ENCODE measurements around the gene SLC7A4. TPM values are rescaled to one million over a fixed set of nuclear protein-coding genes. Genes with fewer than 3 reads are reported as not detected.

Gene SLC7A4
- total RNA-seq, 1 donor from 2014 or later: 0.93 TPM

GRCh38 chr22:21013657-21014201, 18.6 kb downstream of the SLC7A4 start:
- DNase-seq (ENCODE audit: low read depth) (no peak), FAIRE-seq (no peak)
- Histone ChIP-seq H3K27ac (ENCODE audit: low read depth, low read length) (peak overlapping the region; percentile 10), H2AFZ (ENCODE audit: low read depth, low read length) (peak overlapping the region; percentile 86), H3K4me2 (ENCODE audit: low read length) (peak overlapping the region; percentile 88), H3K9me3 (ENCODE audit: insufficient read depth, low read depth, low read length) (no peaks in the 10 kb centered on the region), H3K4me3 (ENCODE audit: insufficient read depth, low read depth, low read length) (peak overlapping the region; percentile 57), H3K27me3 (ENCODE audit: insufficient read depth, low read length) (no peaks in the 10 kb centered on the region), H3K9ac (ENCODE audit: low read length) (peak overlapping the region; percentile 69), H3K4me1 (ENCODE audit: insufficient read depth, low read length) (peaks cover 21% of the 10 kb centered on the region), H3K36me3 (ENCODE audit: insufficient read depth, low read length) (no peaks in the 10 kb centered on the region), H3K79me2 (ENCODE audit: insufficient read depth, low read length) (no peaks in the 10 kb centered on the region), H4K20me1 (ENCODE audit: insufficient read depth, low read length) (no peaks in the 10 kb centered on the region)
- Mint-ChIP-seq H3K9me3 (ENCODE audit: unreplicated experiment) (peaks cover under 1% of the 10 kb centered on the region), H3K27ac (ENCODE audit: unreplicated experiment) (no peak overlapping the region), H3K4me1 (ENCODE audit: low read depth, unreplicated experiment) (peaks cover 8% of the 10 kb centered on the region), H3K4me3 (ENCODE audit: unreplicated experiment) (peak overlapping the region; percentile 88), H3K36me3 (ENCODE audit: low read depth, unreplicated experiment) (peaks cover 3% of the 10 kb centered on the region), H3K27me3 (ENCODE audit: low read depth, unreplicated experiment) (peaks cover 15% of the 10 kb centered on the region)
- TF ChIP-seq EZH2 (IDR thresholded peaks at IDR 0.05; ENCODE audit: insufficient read depth, low read length): no peak
- TF ChIP-seq CTCF (IDR thresholded peaks at IDR 0.05; ENCODE audit: insufficient read depth, low read depth, low read length): no peak

- Histone ChIP-seq H3K27ac (ENCODE audit: low read depth, low read length) (no peak overlapping the region), H3K9ac (ENCODE audit: low read length) (no peak overlapping the region), H3K4me2 (ENCODE audit: low read length) (no peak overlapping the region), H4K20me1 (ENCODE audit: insufficient read depth, low read length) (no peaks in the 10 kb centered on the region), H2AFZ (ENCODE audit: low read depth, low read length) (no peak overlapping the region), H3K27me3 (ENCODE audit: insufficient read depth, low read length) (no peaks in the 10 kb centered on the region), H3K36me3 (ENCODE audit: insufficient read depth, low read length) (no peaks in the 10 kb centered on the region), H3K4me1 (ENCODE audit: insufficient read depth, low read length) (peaks cover 21% of the 10 kb centered on the region), H3K4me3 (ENCODE audit: insufficient read depth, low read depth, low read length) (no peak overlapping the region), H3K9me3 (ENCODE audit: insufficient read depth, low read depth, low read length) (no peaks in the 10 kb centered on the region), H3K79me2 (ENCODE audit: insufficient read depth, low read length) (no peaks in the 10 kb centered on the region)
- peaks cover 8% of the 10 kb centered on the region for H3K4me1 Mint-ChIP-seq (ENCODE audit: low read depth, unreplicated experiment)
- DNase-seq (ENCODE audit: low read depth): no peak
- TF ChIP-seq CTCF (IDR thresholded peaks at IDR 0.05; ENCODE audit: insufficient read depth, low read depth, low read length) (no peak), EZH2 (IDR thresholded peaks at IDR 0.05; ENCODE audit: insufficient read depth, low read length) (no peak)
- H3K36me3 Mint-ChIP-seq (ENCODE audit: low read depth, unreplicated experiment): peaks cover 3% of the 10 kb centered on the region
- peak overlapping the region; percentile 78 for H3K4me3 Mint-ChIP-seq (ENCODE audit: unreplicated experiment)
- no peak overlapping the region for H3K27ac Mint-ChIP-seq (ENCODE audit: unreplicated experiment)
- H3K9me3 Mint-ChIP-seq (ENCODE audit: unreplicated experiment): no peaks in the 10 kb centered on the region
- no peak for FAIRE-seq
- peaks cover 14% of the 10 kb centered on the region for H3K27me3 Mint-ChIP-seq (ENCODE audit: low read depth, unreplicated experiment)
These were observed 19.6 kb downstream of the SLC7A4 start for GRCh38 chr22:21012446-21013407.

Measured in astrocyte (in vitro differentiated cells and primary cell).